Midbrain (tissue), 1 donor: ENCODE measurements around the gene KCNH1.

Experiments used
- DNase-seq: peaks from one replicate; lab custom pipeline; 2025; lab: John Stamatoyannopoulos, UW

KCNH1 gene

DNA sequence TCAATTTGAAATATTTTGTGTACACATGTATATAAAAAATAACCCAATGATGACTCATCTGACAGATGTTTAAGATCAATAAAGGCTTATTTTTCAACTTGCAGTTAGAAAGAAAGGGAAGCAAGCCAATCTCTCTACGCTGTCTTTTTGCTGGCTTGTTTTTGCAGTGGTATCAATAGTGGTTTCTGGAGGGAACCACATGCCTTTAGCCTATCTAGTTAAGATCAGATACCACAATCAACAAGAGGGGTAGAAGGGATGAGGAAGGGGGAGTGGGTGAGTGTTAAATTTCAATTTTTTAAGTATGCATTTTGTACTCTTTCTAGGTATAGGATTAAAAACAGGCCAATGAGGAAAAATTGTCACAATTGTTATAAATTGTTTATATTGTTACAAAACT is 276.2 kb downstream of the KCNH1 start:
- no peak for DNase-seq

- DNase-seq: no peak
These were observed 276.7 kb downstream of the KCNH1 start for GRCh38 chr1:210857146-210857663.

GRCh38 chr1:210855440-210855839 is 278.5 kb downstream of the KCNH1 start:
- no peak for DNase-seq

GRCh38 chr1:210853276-210853675 is 280.7 kb downstream of the KCNH1 start:
- no peak for DNase-seq

- DNase-seq: peak; percentile 93
These were observed 283.4 kb downstream of the KCNH1 start for GRCh38 chr1:210850556-210850955.

DNA sequence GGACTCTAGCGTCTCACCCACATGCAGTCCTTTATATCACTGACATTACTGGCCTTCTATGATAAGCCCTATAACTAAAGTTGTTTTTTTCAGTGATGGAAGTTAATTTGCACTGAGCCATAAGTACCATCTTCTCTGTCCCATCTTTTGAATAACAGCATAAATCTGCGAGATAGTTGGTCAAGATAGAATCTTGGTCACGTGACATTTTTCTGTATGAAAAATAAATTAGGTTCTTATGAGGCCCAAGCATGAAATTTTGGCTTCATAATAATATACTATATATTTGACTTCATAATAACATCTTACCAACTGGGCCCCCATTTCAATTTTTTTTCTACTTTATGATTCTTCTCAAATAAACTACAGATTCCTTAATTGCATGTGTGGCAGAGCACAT is 285.5 kb downstream of the KCNH1 start:
- no peak for DNase-seq

- DNase-seq: no peak
These were observed 291.9 kb downstream of the KCNH1 start for GRCh38 chr1:210841926-210842625.

- DNase-seq: no peak
These were observed 303.6 kb downstream of the KCNH1 start for GRCh38 chr1:210830034-210831028.

GRCh38 chr1:210828996-210829596 is 304.9 kb downstream of the KCNH1 start:
- DNase-seq: no peak

DNA sequence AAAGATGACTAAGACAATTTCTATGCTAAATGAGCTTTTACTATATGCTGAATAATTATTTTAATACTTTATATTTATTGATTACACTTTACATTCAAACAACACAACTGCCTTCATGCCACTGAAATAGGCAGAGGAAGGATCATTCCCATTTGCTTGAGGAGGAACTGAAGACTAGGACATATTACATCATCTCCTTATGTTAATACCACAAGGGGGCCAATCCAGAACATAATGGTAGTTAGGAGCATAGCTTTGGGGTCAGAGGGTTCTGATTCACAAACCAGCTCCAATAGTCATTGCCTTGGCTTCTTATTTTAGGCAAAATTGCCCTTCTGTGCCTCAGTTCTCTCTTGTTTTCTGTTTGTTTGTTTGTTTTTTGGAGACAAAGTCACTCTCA is 306.5 kb downstream of the KCNH1 start:
- DNase-seq: no peak

- DNase-seq: no peak
These were observed 307.3 kb downstream of the KCNH1 start for GRCh38 chr1:210826686-210827085.

GRCh38 chr1:210822932-210823331 is 311.0 kb downstream of the KCNH1 start:
- peak; percentile 7 for DNase-seq

GRCh38 chr1:210822241-210822640 is 311.7 kb downstream of the KCNH1 start:
- no peak for DNase-seq

DNA sequence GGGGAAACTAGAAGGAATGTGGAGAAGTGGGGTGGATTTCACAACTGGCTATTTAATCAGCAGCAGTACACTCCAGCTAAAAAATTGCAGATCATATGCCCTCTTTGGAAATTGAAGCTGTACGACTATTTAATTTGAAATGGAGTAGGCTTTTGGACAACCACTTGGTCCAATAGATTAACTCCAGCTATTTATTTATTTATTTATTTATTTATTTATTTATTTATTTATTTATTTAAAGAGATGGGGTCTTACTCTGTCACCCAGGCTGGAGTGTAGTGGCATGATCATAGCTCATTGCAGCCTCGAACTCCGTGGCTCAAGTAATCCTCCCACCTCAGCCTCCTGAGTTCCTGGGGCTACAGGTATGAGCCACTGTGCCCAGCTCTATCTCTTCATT is 312.3 kb downstream of the KCNH1 start:
- DNase-seq: no peak

GRCh38 chr1:210819266-210819665 is 314.7 kb downstream of the KCNH1 start:
- no peak for DNase-seq

GRCh38 chr1:210817385-210818275 is 316.3 kb downstream of the KCNH1 start:
- DNase-seq: no peak

GRCh38 chr1:210815641-210816550 is 318.1 kb downstream of the KCNH1 start:
- no peak for DNase-seq

- no peak for DNase-seq
These were observed 319.4 kb downstream of the KCNH1 start for GRCh38 chr1:210814382-210815123.

GRCh38 chr1:210801501-210801900 is 332.4 kb downstream of the KCNH1 start:
- DNase-seq: no peak

- no peak for DNase-seq
These were observed 333.2 kb downstream of the KCNH1 start for GRCh38 chr1:210800756-210801155.
